IMR-90 (cell line): ENCODE results near the gene SELENOO. TPM values are rescaled to one million over a fixed set of nuclear protein-coding genes. Genes with fewer than 3 reads are reported as not detected.

Experiments
- ATAC-seq: fragments of 200-7000 bp; cut with Tn5 transposase; 2 replicates; pipeline ENCODE4 v1.9.1; 2020; ENCODE audit warnings: low read depth, mild to moderate bottlenecking, moderate library complexity
- BruUV-seq: library from RNA; stranded (reverse); fragments of 400-500 nt; replicated peaks from 2 replicates; lab custom pipeline; 2021; lab: Mats Ljungman, UMichigan
- CTCF ChIA-PET: fragments of 300-600 bp; formaldehyde crosslinking; extraction: SDS; loops from one replicate; lab custom pipeline; 2021; ENCODE audit warnings: antibody characterized with exemption; lab: Yijun Ruan, JAX
- POLR2A ChIA-PET: fragments of 300-600 bp; sonication (Branson Sonifier 250); formaldehyde crosslinking; loops from one replicate; lab custom pipeline; 2022; ENCODE audit warnings: antibody characterized with exemption; ENCODE audit not compliant: unreplicated experiment; lab: Charles Lee
- DNase-seq: peaks from one replicate; pipeline ENCODE4 v3.0.0; 2013
- H2AFZ ChIP-seq: replicated peaks from 2 replicates; pipeline ENCODE3; 2013; ENCODE audit warnings: low read length, mild to moderate bottlenecking; ENCODE audit not compliant: poor library complexity
- H2AK5ac ChIP-seq: 2 replicates; pipeline ENCODE4 v1.6.1; 2013; ENCODE audit warnings: low read depth, low read length, inconsistent platforms
- H2AK9ac ChIP-seq: replicated peaks from 2 replicates; pipeline ENCODE3; 2013; ENCODE audit warnings: mild to moderate bottlenecking, low read depth, low read length, moderate library complexity; ENCODE audit not compliant: poor library complexity
- H2BK120ac ChIP-seq: 2 replicates; pipeline ENCODE4 v1.6.1; 2013; ENCODE audit warnings: low read depth, low read length, inconsistent platforms
- H2BK15ac ChIP-seq: 3 replicates; pipeline ENCODE4 v1.6.1; 2013; ENCODE audit warnings: low read depth, low read length, inconsistent platforms
- H2BK20ac ChIP-seq: 2 replicates; pipeline ENCODE4 v1.6.1; 2013; ENCODE audit warnings: low read depth, mild to moderate bottlenecking, inconsistent platforms, low read length, moderate library complexity
- H2BK5ac ChIP-seq: 2 replicates; pipeline ENCODE4 v1.6.1; 2013; ENCODE audit warnings: mild to moderate bottlenecking, low read depth, low read length, inconsistent platforms; ENCODE audit not compliant: poor library complexity, severe bottlenecking
- H3K14ac ChIP-seq: replicated peaks from 2 replicates; pipeline ENCODE4 v1.6.1; 2013; ENCODE audit warnings: low read depth, low read length, inconsistent platforms
- H3K18ac ChIP-seq: 2 replicates; pipeline ENCODE4 v1.6.1; 2013; ENCODE audit warnings: low read depth, low read length, control low read depth
- H3K23ac ChIP-seq: 2 replicates; pipeline ENCODE4 v1.6.1; 2013; ENCODE audit warnings: low read depth, low read length, inconsistent platforms
- H3K27ac ChIP-seq: 2 replicates; pipeline ENCODE4 v1.5.1; 2013; ENCODE audit warnings: mild to moderate bottlenecking, control low read depth, low read length; ENCODE audit not compliant: insufficient read depth
- H3K27me3 ChIP-seq: 2 replicates; pipeline ENCODE4 v1.6.1; 2013; ENCODE audit warnings: low read length; ENCODE audit not compliant: control insufficient read depth, insufficient read depth
- H3K36me3 ChIP-seq: 2 replicates; pipeline ENCODE4 v1.6.1; 2013; ENCODE audit warnings: low read length, mixed read lengths; ENCODE audit not compliant: control insufficient read depth, insufficient read depth
- H3K4ac ChIP-seq: 2 replicates; pipeline ENCODE4 v1.6.1; 2013; ENCODE audit warnings: low read depth, low read length, inconsistent platforms
- H3K4me1 ChIP-seq: 2 replicates; pipeline ENCODE4 v1.6.1; 2013; ENCODE audit warnings: low read length, mixed read lengths; ENCODE audit not compliant: control insufficient read depth, insufficient read depth
- H3K4me2 ChIP-seq: 2 replicates; pipeline ENCODE4 v1.6.1; 2013; ENCODE audit warnings: low read depth, mild to moderate bottlenecking, control low read depth, low read length, moderate library complexity
- H3K4me3 ChIP-seq: 2 replicates; pipeline ENCODE4 v1.5.1; 2013; ENCODE audit warnings: low read depth, mild to moderate bottlenecking, control low read depth, low read length, moderate library complexity; ENCODE audit not compliant: insufficient read depth
- H3K56ac ChIP-seq: 2 replicates; pipeline ENCODE4 v1.6.1; 2013; ENCODE audit warnings: low read length, inconsistent platforms; ENCODE audit not compliant: insufficient read depth; ENCODE audit errors: extremely low read depth
- H3K79me1 ChIP-seq, 2 experiments: 2 replicates each; pipeline ENCODE4 v1.6.1; 2013; ENCODE audit warnings: low read length in 2 of 2, inconsistent platforms in 1 of 2, low read depth in 1 of 2
- H3K9ac ChIP-seq: 2 replicates; pipeline ENCODE4 v1.6.1; 2013; ENCODE audit warnings: low read depth, low read length, control low read depth
- H3K9me1 ChIP-seq: 2 replicates; pipeline ENCODE4 v1.6.1; 2013; ENCODE audit warnings: low read length, inconsistent platforms; ENCODE audit not compliant: insufficient read depth
- H3K9me3 ChIP-seq: 2 replicates; pipeline ENCODE4 v1.6.1; 2013; ENCODE audit warnings: low read length; ENCODE audit not compliant: control insufficient read depth, insufficient read depth
- H4K20me1 ChIP-seq: 2 replicates; pipeline ENCODE4 v1.6.1; 2013; ENCODE audit warnings: low read length, inconsistent platforms; ENCODE audit not compliant: insufficient read depth
- H4K5ac ChIP-seq: 2 replicates; pipeline ENCODE4 v1.6.1; 2013; ENCODE audit warnings: mild to moderate bottlenecking, low read depth, low read length, control low read depth
- H4K8ac ChIP-seq, 2 experiments: 2 replicates each; pipeline ENCODE4 v1.6.1; 2013; ENCODE audit warnings: low read depth in 2 of 2, low read length in 2 of 2, control low read depth in 1 of 2, inconsistent platforms in 1 of 2
- H4K91ac ChIP-seq: 2 replicates; pipeline ENCODE4 v1.6.1; 2013; ENCODE audit warnings: low read depth, low read length, inconsistent platforms; ENCODE audit not compliant: insufficient read depth
- CEBPB ChIP-seq: IDR thresholded peaks from 2 replicates; pipeline ENCODE4 v1.6.1; 2012; ENCODE audit warnings: low read depth, low read length, improper control_type of control experiment
- CHD1 ChIP-seq: IDR thresholded peaks from 2 replicates; pipeline ENCODE4 v1.6.1; 2012; ENCODE audit warnings: low read depth, low read length, improper control_type of control experiment
- CTCF ChIP-seq: conservative IDR thresholded peaks from 2 replicates; pipeline ENCODE4 v1.5.1; 2012; ENCODE audit warnings: mild to moderate bottlenecking, low read depth, low read length, improper control_type of control experiment
- ELK1 ChIP-seq: fragments of 150-350 bp; IDR thresholded peaks from 2 replicates; pipeline ENCODE4 v1.6.1; 2016; ENCODE audit warnings: low read depth, mild to moderate bottlenecking, low read length, moderate library complexity, borderline replicate concordance
- MAFK ChIP-seq: IDR thresholded peaks from 2 replicates; pipeline ENCODE4 v1.6.1; 2012; ENCODE audit warnings: low read depth, low read length, improper control_type of control experiment
- MAZ ChIP-seq: IDR thresholded peaks from 2 replicates; pipeline ENCODE4 v1.6.1; 2012; ENCODE audit warnings: low read depth, mild to moderate bottlenecking, low read length, improper control_type of control experiment, moderate library complexity, borderline replicate concordance
- MXI1 ChIP-seq: IDR thresholded peaks from 2 replicates; pipeline ENCODE4 v1.6.1; 2012; ENCODE audit warnings: low read depth, mild to moderate bottlenecking, low read length, moderate library complexity, borderline replicate concordance
- NFE2L2 ChIP-seq: fragments of 150-350 bp; IDR thresholded peaks from 2 replicates; pipeline ENCODE4 v1.6.1; 2016; ENCODE audit warnings: low read depth, mild to moderate bottlenecking, low read length
- RCOR1 ChIP-seq: IDR thresholded peaks from 2 replicates; pipeline ENCODE4 v1.6.1; 2012; ENCODE audit warnings: mild to moderate bottlenecking, low read length, improper control_type of control experiment; ENCODE audit not compliant: insufficient replicate concordance
- RFX5 ChIP-seq: IDR thresholded peaks from 2 replicates; pipeline ENCODE4 v1.8.0; 2012; ENCODE audit warnings: low read depth, mild to moderate bottlenecking, low read length, moderate library complexity
- SMC3 ChIP-seq: fragments of 150-350 bp; IDR thresholded peaks from 2 replicates; pipeline ENCODE4 v1.6.1; 2016; ENCODE audit warnings: low read depth, mild to moderate bottlenecking, antibody characterized with exemption, low read length, moderate library complexity
- WGBS, 2 experiments: methylation state at CpG; one replicate each; pipeline versions ENCODE4 v1.1.5 to v1.1.7; 2013; ENCODE audit warnings: missing lambda C conversion rate in 2 of 2; ENCODE audit not compliant: insufficient read length in 1 of 2; ENCODE audit errors: extremely low coverage in 2 of 2; 5-methylcytosine and 5-hydroxymethylcytosine counted together
- dilution Hi-C: fragments of 300-500 bp; cut with HindIII; formaldehyde crosslinking; loops from one replicate; pipeline ENCODE4 v1.14.3; 2018; ENCODE audit warnings: low sequenced_read_pairs; ENCODE audit not compliant: unreplicated experiment
- in situ Hi-C: fragments of 300-500 bp; cut with MboI; formaldehyde crosslinking; loops from 3 replicates; pipeline ENCODE4 v1.14.3; 2019; ENCODE audit warnings: low sequenced_read_pairs, inconsistent platforms, mixed read lengths
- intact Hi-C: fragments of 100-400 bp; cut with micrococcal nuclease; formaldehyde crosslinking; loops from 2 replicates; pipeline ENCODE4 v1.10.0; 2022
- polyA plus RNA-seq, 3 experiments: library from polyadenylated mRNA; depleted of rRNA; stranded (reverse); fragments of >200 nt; gene quantifications; 2 replicates each; pipeline ENCODE4 v1.2.3, GENCODE V29; 2012; ENCODE audit warnings: low replicate concordance in 1 of 3
- total RNA-seq: library from RNA; depleted of rRNA; stranded (reverse); fragments of >200 nt; gene quantifications from 2 replicates; pipeline ENCODE4 v1.2.3, GENCODE V29; 2012

The SELENOO gene
- total and polyA plus RNA-seq, 2 of the 4 experiments (the other 2 are of a cell fraction): 10.4 to 21.4 TPM

- no TSS peak for BruUV-seq
- dilution Hi-C loops: no loop called here
- POLR2A ChIA-PET: no interaction called here
- Histone ChIP-seq H4K91ac (no peak overlapping the region), H4K8ac (no peak overlapping the region), H2BK5ac (no peak overlapping the region), H3K4me2 (no peak overlapping the region), H2BK15ac (no peak overlapping the region), H2BK20ac (no peak overlapping the region), H3K27me3 (no peaks in the 10 kb centered on the region), H3K79me1 (peaks cover 15 to 60% of the 10 kb centered on the region in 2 experiments), H3K9ac (no peak overlapping the region), H3K56ac (no peak overlapping the region), H2AK9ac (no peak overlapping the region), H4K5ac (no peak overlapping the region), H3K9me1 (0 out of 2 replicates have a peak, but pooled peaks cover 3% of the 10 kb centered on the region), H3K18ac (no peak overlapping the region), H2AK5ac (0 out of 2 replicates have a peak overlapping the region, but pooled peaks have one; percentile 17), H2BK120ac (no peak overlapping the region), H2AFZ (no peak overlapping the region), H3K36me3 (peaks cover 21% of the 10 kb centered on the region), H3K14ac (no peak overlapping the region), H3K23ac (no peak overlapping the region), H4K20me1 (peaks cover 28% of the 10 kb centered on the region), H3K27ac (no peak overlapping the region), H3K4ac (no peak overlapping the region), H3K4me1 (peaks cover 17% of the 10 kb centered on the region), H3K9me3 (no peaks in the 10 kb centered on the region), H3K4me3 (no peak overlapping the region)
- ATAC-seq (no peak), DNase-seq (no peak)
- CTCF ChIA-PET: no interaction called here
- no peak for TF ChIP-seq NFE2L2
- TF ChIP-seq MAFK: no peak
- no peak for TF ChIP-seq CTCF
- TF ChIP-seq ELK1: no peak
- no peak for TF ChIP-seq MAZ
- no peak for TF ChIP-seq CHD1
- no peak for TF ChIP-seq RCOR1
- no peak for TF ChIP-seq RFX5
- no peak for TF ChIP-seq SMC3
- no peak for TF ChIP-seq CEBPB
- TF ChIP-seq MXI1: no peak
- in situ Hi-C loops: no loop called here
- intact Hi-C loops: no loop called here
- 90% methylated on average over 7 of the region's 20 CpGs; no CpG with 5 or more reads in 1 of the 2 experiments for WGBS, 2 experiments
Observed at GRCh38 chr22:50246242-50247175, 45.7 kb downstream of the SELENOO start.
